GM12878 (cell line): ENCODE data around the gene EHMT2. TPM values are rescaled to one million over a fixed set of nuclear protein-coding genes. Genes with fewer than 3 reads are reported as not detected.
A peak's percentile ranks its signal among the peaks of the same experiment; 100 is the strongest.

Source experiments
- ATAC-seq: fragments of 200-7000 bp; cut with Tn5 transposase; 3 replicates; pipeline ENCODE4 v1.9.1; 2020; ENCODE audit warnings: mild to moderate bottlenecking, moderate library complexity
- BruUV-seq: library from RNA; stranded (reverse); fragments of 400-500 nt; replicated peaks from 2 replicates; lab custom pipeline; 2021; lab: Mats Ljungman, UMichigan
- CTCF ChIA-PET: fragments of 300-600 bp; sonication (Branson Sonifier 250); formaldehyde crosslinking; extraction: SDS; loops from one replicate; lab custom pipeline; 2021; ENCODE audit warnings: inconsistent platforms; lab: Yijun Ruan, JAX
- POLR2A ChIA-PET: fragments of 350-600 bp; formaldehyde crosslinking; extraction: SDS; loops from one replicate; lab custom pipeline; 2021; ENCODE audit warnings: inconsistent platforms; lab: Charles Lee
- RAD21 ChIA-PET: fragments of 300-600 bp; sonication (Branson Sonifier 250); formaldehyde crosslinking; loops from one replicate; lab custom pipeline; 2023; ENCODE audit warnings: antibody characterized with exemption; ENCODE audit not compliant: unreplicated experiment; lab: Charles Lee
- SMC1A ChIA-PET: fragments of 300-600 bp; sonication (Branson Sonifier 250); formaldehyde crosslinking; loops from one replicate; lab custom pipeline; 2023; ENCODE audit not compliant: unreplicated experiment, uncharacterized antibody; lab: Charles Lee
- DNase-seq: peaks from one replicate; pipeline ENCODE4 v3.0.0-alpha.2; 2011; ENCODE audit warnings: low read depth, low spot score
- FAIRE-seq: peaks from 3 replicates; lab custom pipeline; 2011; peaks lifted over from hg19 to GRCh38; lab: Jason Lieb, UNC
- H2AFZ ChIP-seq: 2 replicates; pipeline ENCODE4 v1.6.0; 2011; ENCODE audit warnings: low read depth, low read length, control low read depth; ENCODE audit not compliant: control insufficient read depth
- H3K27ac ChIP-seq: 2 replicates; pipeline ENCODE4 v1.5.1; 2011; ENCODE audit warnings: control low read depth; ENCODE audit not compliant: control insufficient read depth, insufficient read depth
- H3K27me3 ChIP-seq, 2 experiments: replicated peaks in 1 of 2; 2 replicates each; pipeline versions ENCODE4 v1.6.0 to v1.6.1; 2011; ENCODE audit warnings: low read length in 1 of 2; ENCODE audit not compliant: control insufficient read depth in 2 of 2, insufficient read depth in 2 of 2
- H3K36me3 ChIP-seq, 2 experiments: 2 replicates each; pipeline ENCODE4 v1.5.1; 2011; ENCODE audit warnings: low read length in 1 of 2; ENCODE audit not compliant: control insufficient read depth in 2 of 2, insufficient read depth in 2 of 2
- H3K4me1 ChIP-seq: 2 replicates; pipeline ENCODE4 v1.6.1; 2011; ENCODE audit warnings: mild to moderate bottlenecking, low read length, moderate library complexity, mixed read lengths; ENCODE audit not compliant: control insufficient read depth, insufficient read depth
- H3K4me2 ChIP-seq: 2 replicates; pipeline ENCODE4 v1.6.0; 2011; ENCODE audit warnings: control low read depth; ENCODE audit not compliant: control insufficient read depth, insufficient read depth
- H3K4me3 ChIP-seq: fragments of 200-600 bp; sonication (generic); 2 replicates; pipeline ENCODE4 v1.5.1; 2016
- H3K79me2 ChIP-seq: 2 replicates; pipeline ENCODE4 v1.6.0; 2011; ENCODE audit warnings: low read length; ENCODE audit not compliant: control insufficient read depth, insufficient read depth
- H3K9ac ChIP-seq: 2 replicates; pipeline ENCODE4 v1.8.0; 2011; ENCODE audit warnings: low read length, control low read depth, mixed read lengths; ENCODE audit not compliant: control insufficient read depth, insufficient read depth
- H3K9me3 ChIP-seq: replicated peaks from 3 replicates; pipeline ENCODE4 v1.5.1; 2011; ENCODE audit warnings: mild to moderate bottlenecking, low read length; ENCODE audit not compliant: control insufficient read depth, insufficient read depth
- H4K20me1 ChIP-seq: 2 replicates; pipeline ENCODE4 v1.6.0; 2011; ENCODE audit not compliant: control insufficient read depth, insufficient read depth
- EP300 ChIP-seq, 2 experiments: fragments of 150-350 bp in 1 of 2; IDR thresholded peaks; 2 replicates each; pipeline ENCODE4 v1.6.1; 2011 to 2012; ENCODE audit warnings: low read depth in 2 of 2, low read length in 2 of 2, borderline replicate concordance in 1 of 2, improper control_type of control experiment in 1 of 2, inconsistent platforms in 1 of 2; ENCODE audit not compliant: control insufficient read depth in 1 of 2
- ESRRA ChIP-seq: IDR thresholded peaks from 2 replicates; pipeline ENCODE4 v1.6.1; 2012; ENCODE audit warnings: mild to moderate bottlenecking, low read length, improper control_type of control experiment
- EZH2 ChIP-seq: IDR thresholded peaks from 2 replicates; pipeline ENCODE4 v1.6.1; 2012; ENCODE audit warnings: low read depth, mild to moderate bottlenecking, control low read depth, inconsistent platforms, low read length, borderline replicate concordance; ENCODE audit not compliant: control insufficient read depth
- HDAC2 ChIP-seq: fragments of 200-600 bp; sonication (generic); IDR thresholded peaks from 2 replicates; pipeline ENCODE4 v1.6.1; 2017
- IRF4 ChIP-seq: IDR thresholded peaks from 2 replicates; pipeline ENCODE4 v1.6.1; 2011; ENCODE audit warnings: low read depth, low read length
- MEF2A ChIP-seq: IDR thresholded peaks from 2 replicates; pipeline ENCODE4 v1.6.1; 2011; ENCODE audit warnings: low read depth, mild to moderate bottlenecking, low read length, moderate library complexity; ENCODE audit not compliant: insufficient read depth
- MEF2B ChIP-seq: fragments of 450-650 bp; IDR thresholded peaks from 2 replicates; pipeline ENCODE4 v1.6.1; 2018; ENCODE audit warnings: mild to moderate bottlenecking, moderate library complexity; ENCODE audit not compliant: partially characterized antibody, poor library complexity, severe bottlenecking
- MTA3 ChIP-seq: IDR thresholded peaks from 2 replicates; pipeline ENCODE4 v1.6.1; 2012; ENCODE audit warnings: low read length, inconsistent platforms, borderline replicate concordance
- MXI1 ChIP-seq: fragments of 150-350 bp; IDR thresholded peaks from 2 replicates; pipeline ENCODE4 v1.6.1; 2011; ENCODE audit warnings: low read depth, mild to moderate bottlenecking, inconsistent platforms, low read length, improper control_type of control experiment
- POLR2A ChIP-seq: IDR thresholded peaks from 2 replicates; pipeline ENCODE4 v1.6.1; 2011; ENCODE audit warnings: low read depth, mild to moderate bottlenecking, low read length
- RAD51 ChIP-seq: fragments of 450-650 bp; IDR thresholded peaks from 2 replicates; pipeline ENCODE4 v1.6.1; 2016; ENCODE audit warnings: moderate library complexity, mild to moderate bottlenecking, inconsistent platforms
- RB1 ChIP-seq: fragments of 450-650 bp; formaldehyde crosslinking; IDR thresholded peaks from 2 replicates; pipeline ENCODE4 v1.6.1; 2017; ENCODE audit warnings: mild to moderate bottlenecking, borderline replicate concordance
- RELB ChIP-seq: fragments of 450-650 bp; IDR thresholded peaks from 2 replicates; pipeline ENCODE4 v1.6.1; 2017; ENCODE audit warnings: low read depth, mild to moderate bottlenecking, moderate library complexity
- REST ChIP-seq: IDR thresholded peaks from 2 replicates; pipeline ENCODE4 v1.6.1; 2012; ENCODE audit warnings: mild to moderate bottlenecking, low read depth, low read length
- SREBF1 ChIP-seq: IDR thresholded peaks from 2 replicates; pipeline ENCODE4 v1.6.1; 2012; ENCODE audit warnings: mild to moderate bottlenecking, low read length
- SREBF2 ChIP-seq: IDR thresholded peaks from 2 replicates; pipeline ENCODE4 v1.6.1; 2012; ENCODE audit warnings: mild to moderate bottlenecking, low read length
- WGBS: methylation state at CpG from one replicate; pipeline ENCODE4 v1.1.6; 2016; ENCODE audit warnings: low lambda C conversion rate; ENCODE audit not compliant: insufficient replicate concordance, insufficient coverage; ENCODE audit errors: missing lambda C conversion rate; 5-methylcytosine and 5-hydroxymethylcytosine counted together
- in situ Hi-C: fragments of 300-500 bp; cut with MboI; formaldehyde crosslinking; loops from 9 replicates; pipeline ENCODE4 v1.14.3; 2018; ENCODE audit warnings: mixed read lengths
- intact Hi-C: fragments of 100-400 bp; cut with micrococcal nuclease; formaldehyde crosslinking; loops from one replicate; pipeline ENCODE4 v1.14.2; 2022; ENCODE audit not compliant: unreplicated experiment
- polyA plus RNA-seq, 11 experiments: library from polyadenylated mRNA; depleted of rRNA in 4 of 11; unstranded in 6 of 11; stranded (reverse) in 5 of 11; fragments of >200 nt; fragmentation: Nextera tagmentation in 4 of 11; fragmentation: Illumina TruSeq in 1 of 11; extraction: Ambion mirVana in 4 of 11; extraction: Trizol in 1 of 11; gene quantifications; 1 replicate in 1 of 11; 2 replicates in 10 of 11; pipeline versions ENCODE4 v1.2.1 to v1.2.3, GENCODE V29; 2011 to 2016; ENCODE audit warnings: inconsistent platforms in 2 of 11, missing spikeins in 2 of 11, low read depth in 1 of 11
- total RNA-seq, 4 experiments: library from RNA; depleted of rRNA in 3 of 4; stranded (reverse); fragments of >200 nt in 3 of 4; fragmentation: Illumina TruSeq in 1 of 4; extraction: Trizol in 1 of 4; gene quantifications; 2 replicates each; pipeline versions ENCODE4 v1.2.1 to v1.2.3, GENCODE V29; 2013 to 2021

EHMT2 gene
- total and polyA plus RNA-seq, 10 of the 15 experiments (the other 5 are each of a cell fraction or from before 2014, with no cell fraction given): 1.7 to 53.2 (median 36.3) TPM

- TF ChIP-seq IRF4 (no peak), MEF2B (no peak), HDAC2 (no peak), MEF2A (no peak), EP300 (IDR thresholded peaks at IDR 0.05; ENCODE audit: borderline replicate concordance in 1 of 2, control insufficient read depth in 1 of 2, low read depth in 2 of 2, low read length in 2 of 2) (no peak), SREBF2 (no peak), ESRRA (no peak)
Observed at GRCh38 chr6:31903957-31904356, 6.5 kb upstream of the EHMT2 start (continued).

GRCh38 chr6:31901953-31902643 is 4.6 kb upstream of the EHMT2 start, which contains the start of gene ZBTB12:
TSS of gene ZBTB12 (minus strand) at chr6:31902086. CDS start at chr6:31901305, 781 bp downstream.
- H3K4me2 ChIP-seq: peak within 1 kb of the TSS; percentile 94
- intact Hi-C loops (loop anchor here (10.0 kb wide), 1 partner anchor 357 kb away; the partner anchor contains the start of genes ATP6V1G2, DDX39B and NFKBIL1), in situ Hi-C loops (no loop called here)
- peak within 1 kb of the TSS; percentile 91 for H2AFZ ChIP-seq
- ChIA-PET POLR2A (interaction anchor here (0.6 to 1.9 kb wide), 5 partner anchors 39 to 360 kb away, joined by 3 to 8 read pairs (median 5); partner anchors contain the start of genes ABHD16A, DXO, GPSM3 and NEU1), RAD21 (interaction anchor here (0.7 kb wide), 1 partner anchor 21 kb away, joined by 5 read pairs; no protein-coding TSS in a partner anchor), SMC1A (interaction anchor here (0.7 to 1.3 kb wide), 4 partner anchors 12 to 70 kb away, joined by 3 to 4 read pairs (median 3); partner anchors contain the start of gene DXO), CTCF (interaction anchor here (1.2 to 1.7 kb wide), 2 partner anchors 20 to 50 kb away, joined by 3 to 4 read pairs; no protein-coding TSS in a partner anchor)
- BruUV-seq: no TSS peak
- peak within 1 kb of the TSS; percentile 49 for H3K27ac ChIP-seq
- H4K20me1 ChIP-seq: no peaks in the 10 kb centered on the region
- under 1% methylated on average over 50 of the region's 77 CpGs for WGBS
- H3K9me3 ChIP-seq: no peaks in the 10 kb centered on the region
- H3K4me1 ChIP-seq: peaks cover 11% of the 10 kb centered on the region
- ATAC-seq: peak; percentile 81
- peaks cover 7% of the 10 kb centered on the region for H3K79me2 ChIP-seq
- H3K4me3 ChIP-seq: peak within 1 kb of the TSS; percentile 89
- H3K27me3 ChIP-seq: no peaks in the 10 kb centered on the region
- H3K9ac ChIP-seq: peak within 1 kb of the TSS; percentile 63
- H3K36me3 ChIP-seq: no peaks in the 10 kb centered on the region; a peak in 1 of 4 replicates
- peak; percentile 73 for DNase-seq
- FAIRE-seq: peak; percentile 77
- no peak for TF ChIP-seq EZH2
- TF ChIP-seq RAD51: no peak
- peak; percentile 87; the same call in 1 of the 2 replicates for TF ChIP-seq RB1
- no peak for TF ChIP-seq REST
- TF ChIP-seq MTA3: no peak
- 0 out of 2 replicates have a peak, but pooled peaks have one; percentile 16 for TF ChIP-seq RELB
- no peak for TF ChIP-seq SREBF1
- TF ChIP-seq MXI1: peak; percentile 61
- TF ChIP-seq EP300 (IDR thresholded peaks at IDR 0.05; ENCODE audit: borderline replicate concordance in 1 of 2, control insufficient read depth in 1 of 2, low read depth in 2 of 2, low read length in 2 of 2): no peak
- TF ChIP-seq POLR2A: peak; percentile 72
